Karpas-422 (cell line): ENCODE measurements around the gene DCAF16. TPM values are rescaled to one million over a fixed set of nuclear protein-coding genes. Genes with fewer than 3 reads are reported as not detected.

Source experiments
- DNase-seq: peaks from one replicate; pipeline ENCODE4 v3.0.0-alpha.2; 2015
- H2AFZ ChIP-seq: fragments of 200-600 bp; sonication (generic); 2 replicates; pipeline ENCODE4 v1.6.1; 2014; ENCODE audit warnings: antibody characterized with exemption, low read length, mixed read lengths
- H3K27ac ChIP-seq: fragments of 200-600 bp; sonication (generic); 2 replicates; pipeline ENCODE4 v1.5.1; 2014; ENCODE audit warnings: mild to moderate bottlenecking, low read length, moderate library complexity
- H3K27me3 ChIP-seq: fragments of 200-600 bp; sonication (generic); 2 replicates; pipeline ENCODE4 v1.6.1; 2014; ENCODE audit warnings: low read length, mixed read lengths
- H3K36me3 ChIP-seq: fragments of 200-600 bp; sonication (generic); 2 replicates; pipeline ENCODE4 v1.6.1; 2014; ENCODE audit warnings: low read length, mixed read lengths; ENCODE audit not compliant: insufficient read depth
- H3K4me1 ChIP-seq: fragments of 200-600 bp; sonication (generic); 2 replicates; pipeline ENCODE4 v1.6.1; 2014; ENCODE audit warnings: mild to moderate bottlenecking, low read length, mixed read lengths
- H3K4me2 ChIP-seq: fragments of 200-600 bp; sonication (generic); 2 replicates; pipeline ENCODE4 v1.6.1; 2014; ENCODE audit warnings: low read length, low read depth, mild to moderate bottlenecking; ENCODE audit not compliant: poor library complexity, severe bottlenecking
- H3K4me3 ChIP-seq: fragments of 200-600 bp; sonication (generic); 2 replicates; pipeline ENCODE4 v1.5.1; 2014; ENCODE audit warnings: mild to moderate bottlenecking, antibody characterized with exemption, low read length, mixed read lengths
- H3K79me2 ChIP-seq: fragments of 200-600 bp; sonication (generic); 2 replicates; pipeline ENCODE4 v1.6.1; 2014; ENCODE audit warnings: mild to moderate bottlenecking, low read length, mixed read lengths
- H3K9ac ChIP-seq: fragments of 200-600 bp; sonication (generic); 2 replicates; pipeline ENCODE4 v1.6.0; 2014; ENCODE audit warnings: low read length
- H3K9me2 ChIP-seq: fragments of 200-600 bp; sonication (generic), shearing (Covaris generic); replicated peaks from 2 replicates; pipeline ENCODE4 v1.6.0; 2014; ENCODE audit warnings: mild to moderate bottlenecking, low read length, moderate library complexity; ENCODE audit not compliant: insufficient read depth
- H3K9me3 ChIP-seq: fragments of 300-700, 200-600 bp; sonication (generic); 2 replicates; pipeline ENCODE4 v1.6.1; 2014; ENCODE audit warnings: low read length, mixed read lengths
- H4K20me1 ChIP-seq: fragments of 200-600 bp; sonication (generic); 2 replicates; pipeline ENCODE4 v1.6.1; 2014; ENCODE audit warnings: mild to moderate bottlenecking, antibody characterized with exemption, low read length, low read depth; ENCODE audit not compliant: insufficient read depth
- total RNA-seq: library from RNA; depleted of rRNA; stranded (reverse); fragments of >200 nt; shearing (Covaris generic); gene quantifications from 2 replicates; pipeline ENCODE4 v1.2.3, GENCODE V29; 2014; ENCODE audit warnings: low replicate concordance; rRNA removed

The DCAF16 gene
- total RNA-seq, 1 experiment from 2014 or later = 54.0 TPM

- Histone ChIP-seq H3K9me2 (no peaks in the 10 kb centered on the region), H3K4me2 (no peak overlapping the region), H2AFZ (no peak overlapping the region), H3K4me3 (no peak overlapping the region), H3K9ac (no peak overlapping the region), H3K36me3 (no peaks in the 10 kb centered on the region), H3K4me1 (peaks cover 10% of the 10 kb centered on the region), H3K27ac (no peak overlapping the region), H3K27me3 (no peaks in the 10 kb centered on the region), H4K20me1 (no peaks in the 10 kb centered on the region), H3K79me2 (no peaks in the 10 kb centered on the region), H3K9me3 (no peaks in the 10 kb centered on the region)
- DNase-seq = peak; percentile 32
Measured at GRCh38 chr4:17753646-17754045, 56.9 kb downstream of the DCAF16 start.

Other genes starting within 250 kb of the DCAF16 start
- 141 and 146 TPM in 2 replicates for gene LAP3, start 233.6 kb downstream of the DCAF16 start, total RNA-seq
- gene MED28, start 196.1 kb downstream of the DCAF16 start, total RNA-seq = 24.8 and 48.7 TPM in 2 replicates
- not detected in 2 replicates for gene FAM184B, start 29.1 kb downstream of the DCAF16 start, total RNA-seq
- gene NCAPG, start 222 bp upstream of the DCAF16 start, total RNA-seq = 21.0 and 46.3 TPM in 2 replicates
- 33.1 and 50.1 TPM in 2 replicates for gene LCORL, start 211.0 kb upstream of the DCAF16 start, total RNA-seq